Mucosa of gallbladder (tissue), 1 donor: Measurements from ENCODE around the gene MAPK8IP2. TPM values are rescaled to one million over a fixed set of nuclear protein-coding genes. Genes with fewer than 3 reads are reported as not detected.

Experiments used
- DNase-seq: peaks from one replicate; pipeline ENCODE4 v3.0.0-alpha.2; 2020; ENCODE audit warnings: low spot score
- total RNA-seq: library from RNA; stranded (reverse); gene quantifications from one replicate; pipeline ENCODE4 v1.2.1, GENCODE V29; 2021
- donor health status: DM: no; HTN: no; CAD: no.

Gene MAPK8IP2
- total RNA-seq: 0.89 TPM

GRCh38 chr22:50600538-50600937 is at the start of gene MAPK8IP2:
MAPK8IP2 (plus strand) TSS chr22:50600793; CDS start chr22:50600819, 26 bp downstream.
- no peak for DNase-seq

- DNase-seq: no peak
These were observed 49.3 kb upstream of the MAPK8IP2 start for GRCh38 chr22:50551160-50551752.

- DNase-seq: no peak
These were observed 47.3 kb upstream of the MAPK8IP2 start for GRCh38 chr22:50553310-50553709.

- no peak for DNase-seq
These were observed 43.9 kb upstream of the MAPK8IP2 start for GRCh38 chr22:50556703-50557102.

- no peak for DNase-seq
These were observed 40.6 kb upstream of the MAPK8IP2 start for GRCh38 chr22:50560034-50560433.

GRCh38 chr22:50561401-50562358 is 38.9 kb upstream of the MAPK8IP2 start:
- DNase-seq: no peak

GRCh38 chr22:50562523-50563412 is 37.8 kb upstream of the MAPK8IP2 start, which contains the start of gene SYCE3:
SYCE3 (minus strand) TSS chr22:50562919; CDS start chr22:50556405, 6,514 bp downstream.
- DNase-seq: peak; percentile 96

GRCh38 chr22:50563413-50564160 is 37.0 kb upstream of the MAPK8IP2 start:
- DNase-seq: no peak

GRCh38 chr22:50564289-50564688 is 36.3 kb upstream of the MAPK8IP2 start:
- DNase-seq: no peak

- DNase-seq: no peak
These were observed 32.8 kb upstream of the MAPK8IP2 start for GRCh38 chr22:50567721-50568252.

GRCh38 chr22:50568626-50569025 is 32.0 kb upstream of the MAPK8IP2 start:
- DNase-seq: no peak

- no peak for DNase-seq
These were observed 31.5 kb upstream of the MAPK8IP2 start for GRCh38 chr22:50569041-50569459.

- no peak for DNase-seq
These were observed 30.6 kb upstream of the MAPK8IP2 start for GRCh38 chr22:50569896-50570535.

- DNase-seq: no peak
These were observed 29.7 kb upstream of the MAPK8IP2 start for GRCh38 chr22:50570861-50571260.

GRCh38 chr22:50571264-50572175 is 29.1 kb upstream of the MAPK8IP2 start:
- DNase-seq: no peak

- no peak for DNase-seq
These were observed 27.6 kb upstream of the MAPK8IP2 start for GRCh38 chr22:50572965-50573364.

- no peak for DNase-seq
These were observed 26.9 kb upstream of the MAPK8IP2 start for GRCh38 chr22:50573491-50574382.

GRCh38 chr22:50574383-50574755 is 26.2 kb upstream of the MAPK8IP2 start:
- no peak for DNase-seq
